ENCODE data around the gene KCNMA1. TPM values are rescaled to one million over a fixed set of nuclear protein-coding genes. Genes with fewer than 3 reads are reported as not detected.
A peak's percentile ranks its signal among the peaks of the same experiment; 100 is the strongest.

The KCNMA1 gene
- total RNA-seq, 1 donor from 2014 or later, result 87.6 TPM

GRCh38 chr10:77309509-77309908 lies 328.1 kb downstream of the KCNMA1 start:
- TF ChIP-seq CTCF (IDR thresholded peaks at IDR 0.05), result no peak
- no peak overlapping the region for H3K27ac Mint-ChIP-seq (ENCODE audit: unreplicated experiment)
- no peaks in the 10 kb centered on the region for H3K9me3 Mint-ChIP-seq (ENCODE audit: low read depth)
- H3K27me3 Mint-ChIP-seq (ENCODE audit: low read depth), result no peaks in the 10 kb centered on the region
- H3K4me3 Mint-ChIP-seq (ENCODE audit: unreplicated experiment), result no peak overlapping the region
- H3K36me3 Mint-ChIP-seq (ENCODE audit: low read depth), result peaks cover 2% of the 10 kb centered on the region
- no peak for DNase-seq (ENCODE audit: low spot score)
- H3K4me1 Mint-ChIP-seq (ENCODE audit: low read depth), result peaks cover 46% of the 10 kb centered on the region

GRCh38 chr10:77309092-77309491 lies 328.5 kb downstream of the KCNMA1 start:
- Mint-ChIP-seq H3K4me3 (ENCODE audit: unreplicated experiment) (no peak overlapping the region), H3K9me3 (ENCODE audit: low read depth) (no peaks in the 10 kb centered on the region), H3K27me3 (ENCODE audit: low read depth) (no peaks in the 10 kb centered on the region), H3K4me1 (ENCODE audit: low read depth) (peaks cover 43% of the 10 kb centered on the region), H3K36me3 (ENCODE audit: low read depth) (peaks cover 2% of the 10 kb centered on the region), H3K27ac (ENCODE audit: unreplicated experiment) (no peak overlapping the region)
- DNase-seq (ENCODE audit: low spot score), result no peak
- no peak for TF ChIP-seq CTCF (IDR thresholded peaks at IDR 0.05)

- Mint-ChIP-seq H3K4me1 (ENCODE audit: low read depth) (peaks cover 43% of the 10 kb centered on the region), H3K36me3 (ENCODE audit: low read depth) (peaks cover 4% of the 10 kb centered on the region), H3K9me3 (ENCODE audit: low read depth) (no peaks in the 10 kb centered on the region), H3K4me3 (ENCODE audit: unreplicated experiment) (no peak overlapping the region), H3K27ac (ENCODE audit: unreplicated experiment) (no peak overlapping the region), H3K27me3 (ENCODE audit: low read depth) (no peaks in the 10 kb centered on the region)
- DNase-seq (ENCODE audit: low spot score), result no peak
- TF ChIP-seq CTCF (IDR thresholded peaks at IDR 0.05), result no peak
Measured at GRCh38 chr10:77308084-77308732, 329.4 kb downstream of the KCNMA1 start.

- H3K27me3 Mint-ChIP-seq (ENCODE audit: low read depth), result no peaks in the 10 kb centered on the region
- TF ChIP-seq CTCF (IDR thresholded peaks at IDR 0.05), result no peak
- H3K4me3 Mint-ChIP-seq (ENCODE audit: unreplicated experiment), result no peak overlapping the region
- no peaks in the 10 kb centered on the region for H3K9me3 Mint-ChIP-seq (ENCODE audit: low read depth)
- DNase-seq (ENCODE audit: low spot score), result no peak
- peaks cover 4% of the 10 kb centered on the region for H3K36me3 Mint-ChIP-seq (ENCODE audit: low read depth)
- H3K4me1 Mint-ChIP-seq (ENCODE audit: low read depth), result peaks cover 51% of the 10 kb centered on the region
- peak overlapping the region; percentile 19 for H3K27ac Mint-ChIP-seq (ENCODE audit: unreplicated experiment)
Measured at GRCh38 chr10:77306666-77307065, 330.9 kb downstream of the KCNMA1 start.

GRCh38 chr10:77305650-77306632 lies 331.7 kb downstream of the KCNMA1 start:
- H3K36me3 Mint-ChIP-seq (ENCODE audit: low read depth), result peaks cover 4% of the 10 kb centered on the region
- H3K9me3 Mint-ChIP-seq (ENCODE audit: low read depth), result no peaks in the 10 kb centered on the region
- no peak for TF ChIP-seq CTCF (IDR thresholded peaks at IDR 0.05)
- H3K27ac Mint-ChIP-seq (ENCODE audit: unreplicated experiment), result peak overlapping the region; percentile 19
- H3K27me3 Mint-ChIP-seq (ENCODE audit: low read depth), result no peaks in the 10 kb centered on the region
- no peak for DNase-seq (ENCODE audit: low spot score)
- H3K4me1 Mint-ChIP-seq (ENCODE audit: low read depth), result peaks cover 56% of the 10 kb centered on the region
- H3K4me3 Mint-ChIP-seq (ENCODE audit: unreplicated experiment), result no peak overlapping the region

Measured in chondrocyte (in vitro differentiated cells).